Panc1 (cell line): ENCODE results near the gene MIF4GD.

ENCODE experiments used
- POLR2AphosphoS5 ChIP-seq: IDR thresholded peaks from 2 replicates; pipeline ENCODE4 v1.6.1; 2012; ENCODE audit warnings: mild to moderate bottlenecking, low read depth, low read length, moderate library complexity
- TCF7L2 ChIP-seq: IDR thresholded peaks from 2 replicates; pipeline ENCODE4 v1.6.1; 2011; ENCODE audit warnings: mild to moderate bottlenecking, low read depth, low read length, inconsistent platforms
- TF ChIP-seq, protein P1 (sequence below): fragments of 450-650 bp; IDR thresholded peaks from 2 replicates; pipeline ENCODE4 v1.5.1; 2017; ENCODE audit warnings: mild to moderate bottlenecking
- TF ChIP-seq, protein P2 (sequence below), 2 experiments: IDR thresholded peaks; 2 replicates each; pipeline ENCODE4 v1.6.1; 2011 to 2012; ENCODE audit warnings: low read depth in 2 of 2, control low read depth in 1 of 2, low read length in 1 of 2, mild to moderate bottlenecking in 1 of 2, moderate library complexity in 1 of 2; ENCODE audit not compliant: insufficient read depth in 1 of 2

DNA sequence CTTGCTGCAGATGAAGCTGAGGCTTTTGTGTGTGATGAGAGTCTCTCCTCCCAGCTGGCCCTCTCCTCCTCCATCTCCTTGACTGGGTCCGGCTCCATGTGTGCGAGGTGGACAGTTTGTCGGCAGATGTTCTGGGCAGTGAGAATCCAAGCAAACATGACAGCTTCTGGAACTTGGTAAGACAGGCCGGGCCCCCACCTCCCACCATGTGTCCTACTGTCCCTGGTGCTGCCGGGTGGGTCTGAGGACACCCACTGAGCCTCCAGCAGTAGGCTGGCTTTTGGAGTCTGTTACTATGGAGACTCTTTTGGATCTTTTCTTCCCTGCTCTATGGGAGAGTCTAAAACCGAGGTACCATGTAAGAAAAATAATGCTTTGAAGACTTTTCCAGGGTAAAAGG, 52.9 kb downstream of the MIF4GD start:
- TF ChIP-seq, protein P1, sequence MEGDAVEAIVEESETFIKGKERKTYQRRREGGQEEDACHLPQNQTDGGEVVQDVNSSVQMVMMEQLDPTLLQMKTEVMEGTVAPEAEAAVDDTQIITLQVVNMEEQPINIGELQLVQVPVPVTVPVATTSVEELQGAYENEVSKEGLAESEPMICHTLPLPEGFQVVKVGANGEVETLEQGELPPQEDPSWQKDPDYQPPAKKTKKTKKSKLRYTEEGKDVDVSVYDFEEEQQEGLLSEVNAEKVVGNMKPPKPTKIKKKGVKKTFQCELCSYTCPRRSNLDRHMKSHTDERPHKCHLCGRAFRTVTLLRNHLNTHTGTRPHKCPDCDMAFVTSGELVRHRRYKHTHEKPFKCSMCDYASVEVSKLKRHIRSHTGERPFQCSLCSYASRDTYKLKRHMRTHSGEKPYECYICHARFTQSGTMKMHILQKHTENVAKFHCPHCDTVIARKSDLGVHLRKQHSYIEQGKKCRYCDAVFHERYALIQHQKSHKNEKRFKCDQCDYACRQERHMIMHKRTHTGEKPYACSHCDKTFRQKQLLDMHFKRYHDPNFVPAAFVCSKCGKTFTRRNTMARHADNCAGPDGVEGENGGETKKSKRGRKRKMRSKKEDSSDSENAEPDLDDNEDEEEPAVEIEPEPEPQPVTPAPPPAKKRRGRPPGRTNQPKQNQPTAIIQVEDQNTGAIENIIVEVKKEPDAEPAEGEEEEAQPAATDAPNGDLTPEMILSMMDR: no peak
- TF ChIP-seq TCF7L2: no peak
- TF ChIP-seq, protein P2, sequence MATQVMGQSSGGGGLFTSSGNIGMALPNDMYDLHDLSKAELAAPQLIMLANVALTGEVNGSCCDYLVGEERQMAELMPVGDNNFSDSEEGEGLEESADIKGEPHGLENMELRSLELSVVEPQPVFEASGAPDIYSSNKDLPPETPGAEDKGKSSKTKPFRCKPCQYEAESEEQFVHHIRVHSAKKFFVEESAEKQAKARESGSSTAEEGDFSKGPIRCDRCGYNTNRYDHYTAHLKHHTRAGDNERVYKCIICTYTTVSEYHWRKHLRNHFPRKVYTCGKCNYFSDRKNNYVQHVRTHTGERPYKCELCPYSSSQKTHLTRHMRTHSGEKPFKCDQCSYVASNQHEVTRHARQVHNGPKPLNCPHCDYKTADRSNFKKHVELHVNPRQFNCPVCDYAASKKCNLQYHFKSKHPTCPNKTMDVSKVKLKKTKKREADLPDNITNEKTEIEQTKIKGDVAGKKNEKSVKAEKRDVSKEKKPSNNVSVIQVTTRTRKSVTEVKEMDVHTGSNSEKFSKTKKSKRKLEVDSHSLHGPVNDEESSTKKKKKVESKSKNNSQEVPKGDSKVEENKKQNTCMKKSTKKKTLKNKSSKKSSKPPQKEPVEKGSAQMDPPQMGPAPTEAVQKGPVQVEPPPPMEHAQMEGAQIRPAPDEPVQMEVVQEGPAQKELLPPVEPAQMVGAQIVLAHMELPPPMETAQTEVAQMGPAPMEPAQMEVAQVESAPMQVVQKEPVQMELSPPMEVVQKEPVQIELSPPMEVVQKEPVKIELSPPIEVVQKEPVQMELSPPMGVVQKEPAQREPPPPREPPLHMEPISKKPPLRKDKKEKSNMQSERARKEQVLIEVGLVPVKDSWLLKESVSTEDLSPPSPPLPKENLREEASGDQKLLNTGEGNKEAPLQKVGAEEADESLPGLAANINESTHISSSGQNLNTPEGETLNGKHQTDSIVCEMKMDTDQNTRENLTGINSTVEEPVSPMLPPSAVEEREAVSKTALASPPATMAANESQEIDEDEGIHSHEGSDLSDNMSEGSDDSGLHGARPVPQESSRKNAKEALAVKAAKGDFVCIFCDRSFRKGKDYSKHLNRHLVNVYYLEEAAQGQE (IDR thresholded peaks at IDR 0.05; ENCODE audit: insufficient read depth in 1 of 2, low read depth in 2 of 2, low read length in 1 of 2): no peak
- no peak for TF ChIP-seq POLR2AphosphoS5
